Measurements from ENCODE around the gene LYZ. TPM values are rescaled to one million over a fixed set of nuclear protein-coding genes. Genes with fewer than 3 reads are reported as not detected.

Gene LYZ
- not detected in 2 replicates for total RNA-seq

GRCh38 chr12:69348162-69348938 lies at the start of gene LYZ:
Gene LYZ (plus strand): TSS chr12:69348381. CDS start chr12:69348409, 28 bp downstream.

GRCh38 chr12:69359531-69360347 lies 11.6 kb downstream of the LYZ start, which contains the start of gene YEATS4:
Gene YEATS4 (plus strand): TSS chr12:69359743. CDS start chr12:69359973, 230 bp downstream.

Other genes starting within 250 kb of the LYZ start
- gene CPSF6, start 108.8 kb upstream of the LYZ start, total RNA-seq = 23.6 and 31.1 TPM in 2 replicates
- 39.5 and 49.9 TPM in 2 replicates for gene YEATS4, start 11.4 kb downstream of the LYZ start, total RNA-seq
- 28.0 and 34.0 TPM in 2 replicates for gene FRS2, start 122.0 kb downstream of the LYZ start, total RNA-seq
- gene CCT2, start 237.1 kb downstream of the LYZ start, total RNA-seq = 175 and 262 TPM in 2 replicates

Data from hair follicular keratinocyte (primary cell).